WTC11 (cell line): ENCODE results near the gene ABAT. TPM values are rescaled to one million over a fixed set of nuclear protein-coding genes. Genes with fewer than 3 reads are reported as not detected.

Experiments
- ATAC-seq: fragments of 200-7000 bp; cut with Tn5 transposase; 2 replicates; pipeline ENCODE4 v1.10.0; 2021; ENCODE audit warnings: mild to moderate bottlenecking, moderate library complexity
- CTCF ChIA-PET: fragments of 300-600 bp; sonication (Branson Sonifier 250); formaldehyde crosslinking; loops from one replicate; lab custom pipeline; 2021; ENCODE audit warnings: antibody characterized with exemption; lab: Charles Lee
- POLR2A ChIA-PET: fragments of 350-600 bp; sonication (Branson Sonifier 250); formaldehyde crosslinking; loops from one replicate; lab custom pipeline; 2021; ENCODE audit warnings: antibody characterized with exemption; lab: Charles Lee
- DNase-seq: peaks from one replicate; pipeline ENCODE4 v3.0.0; 2021; ENCODE audit warnings: low spot score
- H3K27ac Mint-ChIP-seq: 2 replicates; pipeline ENCODE4 v1.8.0; 2021; ENCODE audit warnings: mixed read lengths
- H3K27me3 Mint-ChIP-seq: 2 replicates; pipeline ENCODE4 v1.8.0; 2021; ENCODE audit warnings: low read depth, mild to moderate bottlenecking, moderate library complexity, mixed read lengths
- H3K36me3 Mint-ChIP-seq: 2 replicates; pipeline ENCODE4 v1.8.0; 2021; ENCODE audit warnings: mixed read lengths
- H3K4me1 Mint-ChIP-seq: 2 replicates; pipeline ENCODE4 v1.8.0; 2022; ENCODE audit warnings: mixed read lengths
- H3K4me3 Mint-ChIP-seq: 2 replicates; pipeline ENCODE4 v1.8.0; 2021; ENCODE audit warnings: mild to moderate bottlenecking, moderate library complexity, mixed read lengths
- H3K9me3 Mint-ChIP-seq: 2 replicates; pipeline ENCODE4 v1.8.0; 2021; ENCODE audit warnings: mixed read lengths
- ELF4 ChIP-seq: sonication (generic); formaldehyde crosslinking; IDR thresholded peaks from 2 replicates; pipeline ENCODE4 v1.8.1; 2022; ENCODE audit warnings: low read depth, mild to moderate bottlenecking, moderate library complexity, missing genetic modification reagents
- KAT7 ChIP-seq: sonication (generic); formaldehyde crosslinking; IDR thresholded peaks from 2 replicates; pipeline ENCODE4 v1.8.1; 2023; ENCODE audit warnings: missing genetic modification reagents, mild to moderate bottlenecking, borderline replicate concordance
- NR3C1 ChIP-seq: sonication (generic); formaldehyde crosslinking; conservative IDR thresholded peaks from 2 replicates; pipeline ENCODE4 v1.8.1; 2023; ENCODE audit warnings: low read depth, mild to moderate bottlenecking, missing genetic modification reagents
- SMAD3 ChIP-seq: sonication (generic); formaldehyde crosslinking; IDR thresholded peaks from 2 replicates; pipeline ENCODE4 v1.8.0; 2022; ENCODE audit warnings: missing genetic modification reagents, mild to moderate bottlenecking, borderline replicate concordance
- SOX15 ChIP-seq: fragments of 250-450 bp; sonication (Bioruptor Pico); IDR thresholded peaks from 2 replicates; pipeline ENCODE4 v1.9.0; 2021; ENCODE audit warnings: mild to moderate bottlenecking
- SP1 ChIP-seq: sonication (generic); formaldehyde crosslinking; conservative IDR thresholded peaks from 2 replicates; pipeline ENCODE4 v1.8.1; 2022; ENCODE audit warnings: missing genetic modification reagents
- ZBTB21 ChIP-seq: sonication (generic); formaldehyde crosslinking; IDR thresholded peaks from 2 replicates; pipeline ENCODE4 v1.8.1; 2023; ENCODE audit warnings: mild to moderate bottlenecking, missing genetic modification reagents, borderline replicate concordance
- total RNA-seq: library from RNA; stranded (reverse); gene quantifications from 3 replicates; pipeline ENCODE4 v1.2.3, GENCODE V29; 2021
- TF ChIP-seq, protein P1 (sequence below): sonication (generic); formaldehyde crosslinking; IDR thresholded peaks from 2 replicates; pipeline ENCODE4 v1.8.1; 2023; ENCODE audit warnings: mild to moderate bottlenecking, missing genetic modification reagents
- TF ChIP-seq, protein P2 (sequence below): fragments of 250-450 bp; sonication (Bioruptor Pico); IDR thresholded peaks from 2 replicates; pipeline ENCODE4 v1.9.0; 2021; ENCODE audit warnings: mild to moderate bottlenecking
- TF ChIP-seq, protein P3 (sequence below): fragments of 250-450 bp; sonication (Bioruptor Pico); IDR thresholded peaks from 2 replicates; pipeline ENCODE4 v2.1.2; 2022; ENCODE audit warnings: mild to moderate bottlenecking, moderate library complexity
- TF ChIP-seq, protein P4 (sequence below): sonication (generic); formaldehyde crosslinking; IDR thresholded peaks from 2 replicates; pipeline ENCODE4 v1.8.0; 2022; ENCODE audit warnings: mild to moderate bottlenecking, missing genetic modification reagents
- TF ChIP-seq, protein P5 (sequence below): sonication (generic); formaldehyde crosslinking; conservative IDR thresholded peaks from 2 replicates; pipeline ENCODE4 v1.8.1; 2023; ENCODE audit warnings: mild to moderate bottlenecking, low read depth, missing genetic modification reagents, moderate library complexity
- TF ChIP-seq, protein P6 (sequence below): sonication (generic); formaldehyde crosslinking; IDR thresholded peaks from 2 replicates; pipeline ENCODE4 v1.8.1; 2023; ENCODE audit warnings: mild to moderate bottlenecking, missing genetic modification reagents, moderate library complexity
- TF ChIP-seq, protein P7 (sequence below): sonication (generic); formaldehyde crosslinking; IDR thresholded peaks from 2 replicates; pipeline ENCODE4 v1.8.0; 2022; ENCODE audit warnings: mild to moderate bottlenecking, missing genetic modification reagents
- TF ChIP-seq, protein P8 (sequence below): fragments of 250-450 bp; sonication (Bioruptor Pico); conservative IDR thresholded peaks from 2 replicates; pipeline ENCODE4 v1.9.0; 2021; ENCODE audit warnings: mild to moderate bottlenecking
- TF ChIP-seq, protein P9 (sequence below): fragments of 250-450 bp; sonication (Bioruptor Pico); IDR thresholded peaks from 2 replicates; pipeline ENCODE4 v1.8.0; 2021; ENCODE audit warnings: mild to moderate bottlenecking

ABAT gene
- total RNA-seq, 1 experiment from 2014 or later, result 6.6 TPM

DNA sequence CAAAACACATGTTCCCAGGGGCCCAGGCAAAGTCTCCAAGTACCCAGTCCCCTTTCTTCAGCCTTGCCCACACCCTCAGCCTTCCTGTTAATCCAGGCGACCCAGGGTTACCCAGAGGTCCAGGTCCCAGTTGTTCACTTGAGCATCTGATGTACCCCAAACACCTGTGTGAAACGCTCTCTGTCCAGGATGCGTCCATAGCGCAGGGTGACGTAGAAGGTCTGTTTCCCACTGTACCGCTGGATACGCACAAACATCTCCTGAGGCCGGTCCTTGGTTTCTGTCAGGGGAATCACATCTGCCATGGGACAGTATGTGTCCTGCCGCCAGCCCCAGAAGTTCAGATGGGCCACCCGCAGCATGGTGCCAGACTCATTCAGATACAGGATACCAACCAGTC is 121.4 kb downstream of the ABAT start:
- TF ChIP-seq, protein P1, sequence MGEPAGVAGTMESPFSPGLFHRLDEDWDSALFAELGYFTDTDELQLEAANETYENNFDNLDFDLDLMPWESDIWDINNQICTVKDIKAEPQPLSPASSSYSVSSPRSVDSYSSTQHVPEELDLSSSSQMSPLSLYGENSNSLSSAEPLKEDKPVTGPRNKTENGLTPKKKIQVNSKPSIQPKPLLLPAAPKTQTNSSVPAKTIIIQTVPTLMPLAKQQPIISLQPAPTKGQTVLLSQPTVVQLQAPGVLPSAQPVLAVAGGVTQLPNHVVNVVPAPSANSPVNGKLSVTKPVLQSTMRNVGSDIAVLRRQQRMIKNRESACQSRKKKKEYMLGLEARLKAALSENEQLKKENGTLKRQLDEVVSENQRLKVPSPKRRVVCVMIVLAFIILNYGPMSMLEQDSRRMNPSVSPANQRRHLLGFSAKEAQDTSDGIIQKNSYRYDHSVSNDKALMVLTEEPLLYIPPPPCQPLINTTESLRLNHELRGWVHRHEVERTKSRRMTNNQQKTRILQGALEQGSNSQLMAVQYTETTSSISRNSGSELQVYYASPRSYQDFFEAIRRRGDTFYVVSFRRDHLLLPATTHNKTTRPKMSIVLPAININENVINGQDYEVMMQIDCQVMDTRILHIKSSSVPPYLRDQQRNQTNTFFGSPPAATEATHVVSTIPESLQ (CRISPR knock-in tag), result no peak
- TF ChIP-seq SP1 (CRISPR knock-in tag) (no peak), SMAD3 (no peak), SOX15 (no peak), NR3C1 (CRISPR knock-in tag) (no peak), ZBTB21 (no peak)
- TF ChIP-seq, protein P2, sequence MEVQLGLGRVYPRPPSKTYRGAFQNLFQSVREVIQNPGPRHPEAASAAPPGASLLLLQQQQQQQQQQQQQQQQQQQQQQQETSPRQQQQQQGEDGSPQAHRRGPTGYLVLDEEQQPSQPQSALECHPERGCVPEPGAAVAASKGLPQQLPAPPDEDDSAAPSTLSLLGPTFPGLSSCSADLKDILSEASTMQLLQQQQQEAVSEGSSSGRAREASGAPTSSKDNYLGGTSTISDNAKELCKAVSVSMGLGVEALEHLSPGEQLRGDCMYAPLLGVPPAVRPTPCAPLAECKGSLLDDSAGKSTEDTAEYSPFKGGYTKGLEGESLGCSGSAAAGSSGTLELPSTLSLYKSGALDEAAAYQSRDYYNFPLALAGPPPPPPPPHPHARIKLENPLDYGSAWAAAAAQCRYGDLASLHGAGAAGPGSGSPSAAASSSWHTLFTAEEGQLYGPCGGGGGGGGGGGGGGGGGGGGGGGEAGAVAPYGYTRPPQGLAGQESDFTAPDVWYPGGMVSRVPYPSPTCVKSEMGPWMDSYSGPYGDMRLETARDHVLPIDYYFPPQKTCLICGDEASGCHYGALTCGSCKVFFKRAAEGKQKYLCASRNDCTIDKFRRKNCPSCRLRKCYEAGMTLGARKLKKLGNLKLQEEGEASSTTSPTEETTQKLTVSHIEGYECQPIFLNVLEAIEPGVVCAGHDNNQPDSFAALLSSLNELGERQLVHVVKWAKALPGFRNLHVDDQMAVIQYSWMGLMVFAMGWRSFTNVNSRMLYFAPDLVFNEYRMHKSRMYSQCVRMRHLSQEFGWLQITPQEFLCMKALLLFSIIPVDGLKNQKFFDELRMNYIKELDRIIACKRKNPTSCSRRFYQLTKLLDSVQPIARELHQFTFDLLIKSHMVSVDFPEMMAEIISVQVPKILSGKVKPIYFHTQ (CRISPR knock-in tag), result no peak
- TF ChIP-seq, protein P3, sequence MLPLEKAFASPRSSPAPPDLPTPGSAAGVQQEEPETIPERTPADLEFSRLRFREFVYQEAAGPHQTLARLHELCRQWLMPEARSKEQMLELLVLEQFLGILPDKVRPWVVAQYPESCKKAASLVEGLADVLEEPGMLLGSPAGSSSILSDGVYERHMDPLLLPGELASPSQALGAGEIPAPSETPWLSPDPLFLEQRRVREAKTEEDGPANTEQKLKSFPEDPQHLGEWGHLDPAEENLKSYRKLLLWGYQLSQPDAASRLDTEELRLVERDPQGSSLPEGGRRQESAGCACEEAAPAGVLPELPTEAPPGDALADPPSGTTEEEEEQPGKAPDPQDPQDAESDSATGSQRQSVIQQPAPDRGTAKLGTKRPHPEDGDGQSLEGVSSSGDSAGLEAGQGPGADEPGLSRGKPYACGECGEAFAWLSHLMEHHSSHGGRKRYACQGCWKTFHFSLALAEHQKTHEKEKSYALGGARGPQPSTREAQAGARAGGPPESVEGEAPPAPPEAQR (CRISPR knock-in tag), result no peak
- TF ChIP-seq, protein P4, sequence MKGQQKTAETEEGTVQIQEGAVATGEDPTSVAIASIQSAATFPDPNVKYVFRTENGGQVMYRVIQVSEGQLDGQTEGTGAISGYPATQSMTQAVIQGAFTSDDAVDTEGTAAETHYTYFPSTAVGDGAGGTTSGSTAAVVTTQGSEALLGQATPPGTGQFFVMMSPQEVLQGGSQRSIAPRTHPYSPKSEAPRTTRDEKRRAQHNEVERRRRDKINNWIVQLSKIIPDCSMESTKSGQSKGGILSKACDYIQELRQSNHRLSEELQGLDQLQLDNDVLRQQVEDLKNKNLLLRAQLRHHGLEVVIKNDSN, result no peak
- TF ChIP-seq, protein P5, sequence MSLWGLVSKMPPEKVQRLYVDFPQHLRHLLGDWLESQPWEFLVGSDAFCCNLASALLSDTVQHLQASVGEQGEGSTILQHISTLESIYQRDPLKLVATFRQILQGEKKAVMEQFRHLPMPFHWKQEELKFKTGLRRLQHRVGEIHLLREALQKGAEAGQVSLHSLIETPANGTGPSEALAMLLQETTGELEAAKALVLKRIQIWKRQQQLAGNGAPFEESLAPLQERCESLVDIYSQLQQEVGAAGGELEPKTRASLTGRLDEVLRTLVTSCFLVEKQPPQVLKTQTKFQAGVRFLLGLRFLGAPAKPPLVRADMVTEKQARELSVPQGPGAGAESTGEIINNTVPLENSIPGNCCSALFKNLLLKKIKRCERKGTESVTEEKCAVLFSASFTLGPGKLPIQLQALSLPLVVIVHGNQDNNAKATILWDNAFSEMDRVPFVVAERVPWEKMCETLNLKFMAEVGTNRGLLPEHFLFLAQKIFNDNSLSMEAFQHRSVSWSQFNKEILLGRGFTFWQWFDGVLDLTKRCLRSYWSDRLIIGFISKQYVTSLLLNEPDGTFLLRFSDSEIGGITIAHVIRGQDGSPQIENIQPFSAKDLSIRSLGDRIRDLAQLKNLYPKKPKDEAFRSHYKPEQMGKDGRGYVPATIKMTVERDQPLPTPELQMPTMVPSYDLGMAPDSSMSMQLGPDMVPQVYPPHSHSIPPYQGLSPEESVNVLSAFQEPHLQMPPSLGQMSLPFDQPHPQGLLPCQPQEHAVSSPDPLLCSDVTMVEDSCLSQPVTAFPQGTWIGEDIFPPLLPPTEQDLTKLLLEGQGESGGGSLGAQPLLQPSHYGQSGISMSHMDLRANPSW (CRISPR knock-in tag), result no peak
- TF ChIP-seq, protein P6, sequence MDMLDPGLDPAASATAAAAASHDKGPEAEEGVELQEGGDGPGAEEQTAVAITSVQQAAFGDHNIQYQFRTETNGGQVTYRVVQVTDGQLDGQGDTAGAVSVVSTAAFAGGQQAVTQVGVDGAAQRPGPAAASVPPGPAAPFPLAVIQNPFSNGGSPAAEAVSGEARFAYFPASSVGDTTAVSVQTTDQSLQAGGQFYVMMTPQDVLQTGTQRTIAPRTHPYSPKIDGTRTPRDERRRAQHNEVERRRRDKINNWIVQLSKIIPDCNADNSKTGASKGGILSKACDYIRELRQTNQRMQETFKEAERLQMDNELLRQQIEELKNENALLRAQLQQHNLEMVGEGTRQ (CRISPR knock-in tag), result no peak
- 0 out of 2 replicates have a peak, but pooled peaks cover 3% of the 10 kb centered on the region for H3K36me3 Mint-ChIP-seq
- peak overlapping the region; percentile 91 for H3K4me3 Mint-ChIP-seq
- ChIA-PET CTCF (interaction anchor here (1.7 kb wide), 2 partner anchors 84 to 135 kb away, joined by 7 to 8 read pairs; no protein-coding TSS in a partner anchor), POLR2A (no interaction called here)
- no peaks in the 10 kb centered on the region for H3K9me3 Mint-ChIP-seq
- H3K27me3 Mint-ChIP-seq, result no peaks in the 10 kb centered on the region
- H3K4me1 Mint-ChIP-seq, result peaks cover 24% of the 10 kb centered on the region
- DNase-seq (no peak), ATAC-seq (no peak)
- no peak overlapping the region for H3K27ac Mint-ChIP-seq

DNA sequence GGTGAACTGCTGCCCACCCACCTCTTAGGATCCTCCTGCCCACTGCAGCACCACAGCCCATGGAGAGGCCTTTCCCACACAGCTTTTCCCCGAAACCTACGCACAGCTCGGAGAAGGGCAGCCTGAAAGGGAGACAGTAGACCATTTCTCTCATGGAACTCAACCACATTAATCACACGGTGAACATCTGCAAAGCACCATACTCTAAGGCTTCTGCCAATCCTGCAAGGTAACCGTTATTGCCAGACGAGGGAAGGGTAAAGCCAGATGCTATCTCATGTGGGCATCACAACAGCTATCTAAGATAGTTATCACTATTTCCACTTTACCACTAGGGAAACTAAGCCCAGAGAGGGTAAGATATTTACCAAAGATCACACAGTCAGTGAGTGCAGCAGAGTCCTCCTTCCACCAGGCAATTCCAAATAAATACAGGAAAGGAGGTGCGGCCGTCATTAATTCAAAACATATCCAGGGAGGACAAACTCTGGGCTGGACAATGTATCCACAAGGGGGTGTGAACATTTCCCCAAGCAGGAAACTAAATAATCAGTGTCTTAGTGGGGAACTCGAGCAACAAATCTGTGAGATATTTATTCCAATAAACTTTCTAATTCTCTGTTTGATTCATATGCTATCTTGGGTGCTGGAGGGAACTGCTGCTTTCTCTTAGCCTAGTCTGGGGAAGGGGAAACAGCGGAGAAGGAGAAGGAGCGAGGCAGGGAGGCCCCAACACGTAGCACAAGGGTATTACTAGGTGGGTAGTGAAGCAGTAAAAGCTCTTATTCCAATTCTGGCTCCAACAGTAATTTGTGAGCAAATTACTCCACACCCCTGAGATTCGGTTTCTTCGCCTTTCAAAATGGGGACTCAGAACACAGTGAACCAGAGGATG is 122.3 kb downstream of the ABAT start:
- DNase-seq (no peak), ATAC-seq (no peak; the same call in 1 of the 2 replicates)
- Mint-ChIP-seq H3K4me1 (peaks cover 24% of the 10 kb centered on the region), H3K27me3 (no peaks in the 10 kb centered on the region), H3K9me3 (no peaks in the 10 kb centered on the region), H3K4me3 (peak overlapping the region; percentile 91), H3K27ac (peak overlapping the region; percentile 87), H3K36me3 (peaks cover 5% of the 10 kb centered on the region)
- POLR2A ChIA-PET, result no interaction called here
- TF ChIP-seq, protein P7, sequence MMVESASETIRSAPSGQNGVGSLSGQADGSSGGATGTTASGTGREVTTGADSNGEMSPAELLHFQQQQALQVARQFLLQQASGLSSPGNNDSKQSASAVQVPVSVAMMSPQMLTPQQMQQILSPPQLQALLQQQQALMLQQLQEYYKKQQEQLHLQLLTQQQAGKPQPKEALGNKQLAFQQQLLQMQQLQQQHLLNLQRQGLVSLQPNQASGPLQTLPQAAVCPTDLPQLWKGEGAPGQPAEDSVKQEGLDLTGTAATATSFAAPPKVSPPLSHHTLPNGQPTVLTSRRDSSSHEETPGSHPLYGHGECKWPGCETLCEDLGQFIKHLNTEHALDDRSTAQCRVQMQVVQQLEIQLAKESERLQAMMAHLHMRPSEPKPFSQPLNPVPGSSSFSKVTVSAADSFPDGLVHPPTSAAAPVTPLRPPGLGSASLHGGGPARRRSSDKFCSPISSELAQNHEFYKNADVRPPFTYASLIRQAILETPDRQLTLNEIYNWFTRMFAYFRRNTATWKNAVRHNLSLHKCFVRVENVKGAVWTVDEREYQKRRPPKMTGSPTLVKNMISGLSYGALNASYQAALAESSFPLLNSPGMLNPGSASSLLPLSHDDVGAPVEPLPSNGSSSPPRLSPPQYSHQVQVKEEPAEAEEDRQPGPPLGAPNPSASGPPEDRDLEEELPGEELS, result no peak
- TF ChIP-seq, protein P8, sequence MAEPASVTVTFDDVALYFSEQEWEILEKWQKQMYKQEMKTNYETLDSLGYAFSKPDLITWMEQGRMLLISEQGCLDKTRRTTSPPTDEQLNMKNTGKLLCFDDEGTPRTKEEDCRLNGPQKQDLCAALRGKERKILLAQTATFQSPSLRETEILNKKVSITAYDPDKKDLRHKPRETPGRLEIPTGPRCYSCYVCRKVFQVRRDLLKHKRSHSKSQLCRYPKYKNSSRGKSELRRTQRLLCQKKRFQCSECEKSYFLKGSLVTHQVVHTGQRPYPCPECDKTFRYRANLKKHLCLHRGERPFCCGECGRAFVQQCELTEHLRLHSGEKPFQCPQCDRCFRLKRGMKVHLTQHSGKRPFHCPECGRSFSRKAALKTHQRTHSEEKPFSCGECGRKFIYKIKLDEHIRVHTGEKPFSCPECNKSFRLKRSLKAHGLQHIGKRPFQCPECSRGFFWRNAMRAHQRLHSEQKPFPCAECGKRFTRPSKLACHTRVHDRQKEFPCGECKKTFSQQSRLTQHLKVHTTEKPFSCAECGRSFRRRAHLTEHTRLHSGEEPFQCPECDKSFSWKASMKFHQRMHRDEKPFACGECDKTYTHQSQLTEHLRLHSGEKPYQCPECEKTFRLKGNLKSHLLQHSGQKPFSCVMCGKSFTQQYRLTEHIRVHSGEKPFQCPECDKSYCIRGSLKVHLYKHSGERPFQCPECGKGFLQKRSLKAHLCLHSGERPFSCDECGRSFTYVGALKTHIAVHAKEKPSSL, result no peak
- TF ChIP-seq ELF4 (CRISPR knock-in tag) (no peak), KAT7 (CRISPR knock-in tag) (no peak)
- TF ChIP-seq, protein P9, sequence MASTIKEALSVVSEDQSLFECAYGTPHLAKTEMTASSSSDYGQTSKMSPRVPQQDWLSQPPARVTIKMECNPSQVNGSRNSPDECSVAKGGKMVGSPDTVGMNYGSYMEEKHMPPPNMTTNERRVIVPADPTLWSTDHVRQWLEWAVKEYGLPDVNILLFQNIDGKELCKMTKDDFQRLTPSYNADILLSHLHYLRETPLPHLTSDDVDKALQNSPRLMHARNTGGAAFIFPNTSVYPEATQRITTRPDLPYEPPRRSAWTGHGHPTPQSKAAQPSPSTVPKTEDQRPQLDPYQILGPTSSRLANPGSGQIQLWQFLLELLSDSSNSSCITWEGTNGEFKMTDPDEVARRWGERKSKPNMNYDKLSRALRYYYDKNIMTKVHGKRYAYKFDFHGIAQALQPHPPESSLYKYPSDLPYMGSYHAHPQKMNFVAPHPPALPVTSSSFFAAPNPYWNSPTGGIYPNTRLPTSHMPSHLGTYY (CRISPR knock-in tag), result no peak
- CTCF ChIA-PET, result interaction anchor here (0.7 to 1.7 kb wide), 11 partner anchors 8 to 338 kb away, joined by 3 to 8 read pairs (median 3); partner anchors contain the start of gene ABAT
